Suprapubic skin (tissue), 4 donors: ENCODE data around the gene TRPM2. TPM values are rescaled to one million over a fixed set of nuclear protein-coding genes. Genes with fewer than 3 reads are reported as not detected.
"Not testable (repeated sequence)": the region's sequence is repeated elsewhere in the genome, so short reads cannot be mapped to it uniquely, and the experiment has no call there.

Source experiments
- DNase-seq, 2 donors: peaks; one replicate each; pipeline ENCODE4 v3.0.0-alpha.2; 2019; ENCODE audit warnings: low spot score in 2 of 2
- H3K27ac ChIP-seq: fragments of 200-600 bp; sonication (generic); one replicate; pipeline ENCODE4 v1.5.1; 2019
- H3K27me3 ChIP-seq: fragments of 200-600 bp; sonication (generic); one replicate; pipeline ENCODE4 v1.5.1; 2019
- H3K36me3 ChIP-seq: fragments of 200-600 bp; sonication (generic); one replicate; pipeline ENCODE4 v1.5.1; 2019
- H3K4me1 ChIP-seq: fragments of 200-600 bp; sonication (generic); one replicate; pipeline ENCODE4 v1.5.1; 2019
- H3K4me3 ChIP-seq: fragments of 200-600 bp; sonication (generic); one replicate; pipeline ENCODE4 v1.5.1; 2019; ENCODE audit warnings: mild to moderate bottlenecking
- H3K9me3 ChIP-seq: fragments of 200-600 bp; sonication (generic); one replicate; pipeline ENCODE4 v1.5.1; 2019
- CTCF ChIP-seq, 2 donors: fragments of 200-600 bp in 1 of 2; fragments of 450-650 bp in 1 of 2; sonication (generic) in 1 of 2; IDR thresholded peaks; one replicate each; pipeline ENCODE4 v1.5.1; 2016 to 2019; ENCODE audit warnings: antibody characterized with exemption in 2 of 2, mild to moderate bottlenecking in 1 of 2, moderate library complexity in 1 of 2
- EP300 ChIP-seq: sonication (generic); formaldehyde crosslinking; IDR thresholded peaks from one replicate; pipeline ENCODE4 v1.6.1; 2017; ENCODE audit warnings: antibody characterized with exemption
- POLR2A ChIP-seq, 2 donors: fragments of 450-650 bp; IDR thresholded peaks; one replicate each; pipeline ENCODE4 v1.6.1; 2017; ENCODE audit warnings: antibody characterized with exemption in 2 of 2, mild to moderate bottlenecking in 2 of 2, moderate library complexity in 2 of 2
- POLR2AphosphoS5 ChIP-seq, 3 donors: sonication (generic); formaldehyde crosslinking; IDR thresholded peaks; one replicate each; pipeline ENCODE4 v1.6.1; 2017; ENCODE audit warnings: antibody characterized with exemption in 3 of 3
- whole genome bisulfite sequencing: methylation state at CpG from one replicate; pipeline ENCODE4 v1.1.5; 2018; 5-methylcytosine and 5-hydroxymethylcytosine counted together
- total RNA-seq, 4 donors: library from RNA; depleted of rRNA; stranded (reverse); fragments of >200 nt; gene quantifications; one replicate each; pipeline ENCODE4 v1.1.0, GENCODE V29; 2016

The TRPM2 gene
- total RNA-seq, 4 donors from 2014 or later, result 2.5 to 4.2 (median 3.2) TPM

DNA sequence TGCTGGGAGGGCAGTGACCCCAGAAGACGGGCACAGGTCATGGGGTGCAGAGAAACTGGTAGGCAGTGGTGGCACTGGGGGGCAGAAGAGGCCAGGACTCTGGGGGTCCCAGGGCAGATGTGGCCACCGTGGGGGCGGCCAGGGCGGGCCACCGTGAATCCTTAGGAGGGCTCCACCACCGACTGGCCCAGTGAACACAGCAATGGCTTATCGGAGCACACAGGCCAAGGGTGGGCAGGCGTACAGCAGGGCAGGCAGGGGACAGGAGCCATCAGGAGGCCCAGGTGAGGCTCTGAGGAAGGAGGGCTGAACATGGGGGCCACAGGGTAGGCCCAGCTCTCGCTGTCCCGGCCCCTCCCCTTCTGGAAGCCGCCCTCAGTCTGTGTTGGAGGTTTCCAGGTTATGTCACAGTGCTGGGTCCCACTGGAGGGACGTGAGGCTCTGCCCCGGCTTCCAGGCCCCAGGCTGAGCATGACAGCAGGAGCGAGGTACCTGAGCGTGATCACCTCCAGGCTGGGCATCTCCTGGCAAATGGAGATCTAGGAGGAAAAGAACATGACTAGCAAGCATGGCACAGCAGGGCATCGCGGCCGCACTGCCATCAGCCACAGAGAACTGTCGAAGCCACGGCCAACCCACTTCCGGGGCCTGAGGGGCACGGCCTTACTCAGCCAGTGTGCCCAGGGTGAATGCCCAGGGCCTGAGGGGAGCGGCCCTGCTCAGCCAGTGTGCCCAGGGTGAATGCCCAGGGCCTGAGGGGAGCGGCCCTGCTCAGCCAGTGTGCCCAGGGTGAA, 18.0 kb upstream of the TRPM2 start:
- peaks cover 28% of the 10 kb centered on the region for H3K36me3 ChIP-seq
- H3K27ac ChIP-seq, result no peak overlapping the region
- no peak overlapping the region for H3K4me3 ChIP-seq
- TF ChIP-seq POLR2A (IDR thresholded peaks at IDR 0.05) (no peak), CTCF (IDR thresholded peaks at IDR 0.05) (no peak), EP300 (no peak), POLR2AphosphoS5 (IDR thresholded peaks at IDR 0.05) (no peak)
- 92% methylated on average over 14 of the region's 24 CpGs for WGBS
- no peaks in the 10 kb centered on the region for H3K9me3 ChIP-seq
- no peaks in the 10 kb centered on the region for H3K27me3 ChIP-seq
- H3K4me1 ChIP-seq, result peaks cover 14% of the 10 kb centered on the region
- no peak for DNase-seq

- Histone ChIP-seq H3K27ac (no peak overlapping the region), H3K36me3 (peaks cover 16% of the 10 kb centered on the region), H3K27me3 (no peaks in the 10 kb centered on the region), H3K4me1 (peaks cover 14% of the 10 kb centered on the region), H3K9me3 (no peaks in the 10 kb centered on the region), H3K4me3 (no peak overlapping the region)
- TF ChIP-seq EP300 (no peak), POLR2A (IDR thresholded peaks at IDR 0.05) (no peak), POLR2AphosphoS5 (IDR thresholded peaks at IDR 0.05) (no peak), CTCF (IDR thresholded peaks at IDR 0.05) (no peak)
- DNase-seq, result no peak
- WGBS, result 85% methylated on average over 3 of the region's 3 CpGs
Measured at GRCh38 chr21:44337449-44337848, 16.0 kb upstream of the TRPM2 start.

DNA sequence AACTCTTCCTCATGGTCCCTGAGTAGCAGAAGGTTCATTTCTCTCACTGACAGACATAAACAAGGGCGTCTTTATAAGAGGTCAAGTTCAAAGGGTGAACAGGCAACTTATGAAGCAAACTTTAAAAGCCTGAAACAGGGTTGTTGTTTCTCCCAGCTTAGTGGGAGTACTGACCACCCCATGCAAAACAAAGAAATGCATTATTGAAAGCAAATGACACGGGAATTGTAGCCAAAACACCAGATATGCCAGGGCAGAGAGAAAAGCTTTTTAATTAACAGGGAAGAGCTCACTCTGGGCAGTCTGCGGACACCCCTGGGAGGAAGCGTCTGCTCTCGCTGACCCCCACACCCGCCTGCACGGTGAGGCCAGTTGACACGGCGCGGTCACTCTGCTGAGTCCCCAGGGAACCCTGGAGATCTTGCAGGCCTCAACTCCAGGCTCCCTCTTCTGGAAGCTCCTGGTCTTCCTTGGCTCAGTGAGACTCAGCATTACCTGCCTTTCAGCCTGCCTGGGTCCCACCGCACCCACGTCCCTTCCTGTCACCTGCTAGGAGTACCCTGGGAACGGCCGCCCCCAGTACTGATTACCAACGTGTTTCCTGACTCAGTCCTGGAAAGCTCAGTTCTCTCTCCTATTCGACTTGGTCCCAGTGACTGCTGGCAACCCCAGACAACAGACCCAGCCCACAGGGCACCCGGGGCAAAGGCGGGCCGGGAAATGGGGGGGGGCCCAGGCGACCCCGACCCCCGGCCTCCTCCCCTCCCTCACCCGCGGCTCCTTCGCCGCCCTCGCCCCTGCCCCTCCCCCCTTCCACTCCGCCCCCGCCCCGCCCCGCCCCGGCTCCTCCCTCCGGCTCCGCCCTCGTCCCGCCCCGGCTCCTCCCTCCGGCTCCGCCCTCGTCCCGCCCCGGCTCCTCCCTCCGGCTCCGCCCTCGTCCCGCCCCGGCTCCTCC, 15.2 kb upstream of the TRPM2 start:
- no peaks in the 10 kb centered on the region for H3K27me3 ChIP-seq
- peak overlapping the region; percentile 87 for H3K4me3 ChIP-seq
- no peaks in the 10 kb centered on the region for H3K9me3 ChIP-seq
- H3K4me1 ChIP-seq, result peaks cover 14% of the 10 kb centered on the region
- TF ChIP-seq POLR2AphosphoS5 (IDR thresholded peaks at IDR 0.05), result no peak
- no peak for TF ChIP-seq EP300
- TF ChIP-seq CTCF (IDR thresholded peaks at IDR 0.05), result no peak
- TF ChIP-seq POLR2A (IDR thresholded peaks at IDR 0.05), result no peak
- peak in 1 of 2 donors; percentile 90 for DNase-seq
- WGBS, result 16% methylated on average over 17 of the region's 47 CpGs
- H3K36me3 ChIP-seq, result peaks cover 16% of the 10 kb centered on the region
- peak overlapping the region; percentile 80 for H3K27ac ChIP-seq

DNA sequence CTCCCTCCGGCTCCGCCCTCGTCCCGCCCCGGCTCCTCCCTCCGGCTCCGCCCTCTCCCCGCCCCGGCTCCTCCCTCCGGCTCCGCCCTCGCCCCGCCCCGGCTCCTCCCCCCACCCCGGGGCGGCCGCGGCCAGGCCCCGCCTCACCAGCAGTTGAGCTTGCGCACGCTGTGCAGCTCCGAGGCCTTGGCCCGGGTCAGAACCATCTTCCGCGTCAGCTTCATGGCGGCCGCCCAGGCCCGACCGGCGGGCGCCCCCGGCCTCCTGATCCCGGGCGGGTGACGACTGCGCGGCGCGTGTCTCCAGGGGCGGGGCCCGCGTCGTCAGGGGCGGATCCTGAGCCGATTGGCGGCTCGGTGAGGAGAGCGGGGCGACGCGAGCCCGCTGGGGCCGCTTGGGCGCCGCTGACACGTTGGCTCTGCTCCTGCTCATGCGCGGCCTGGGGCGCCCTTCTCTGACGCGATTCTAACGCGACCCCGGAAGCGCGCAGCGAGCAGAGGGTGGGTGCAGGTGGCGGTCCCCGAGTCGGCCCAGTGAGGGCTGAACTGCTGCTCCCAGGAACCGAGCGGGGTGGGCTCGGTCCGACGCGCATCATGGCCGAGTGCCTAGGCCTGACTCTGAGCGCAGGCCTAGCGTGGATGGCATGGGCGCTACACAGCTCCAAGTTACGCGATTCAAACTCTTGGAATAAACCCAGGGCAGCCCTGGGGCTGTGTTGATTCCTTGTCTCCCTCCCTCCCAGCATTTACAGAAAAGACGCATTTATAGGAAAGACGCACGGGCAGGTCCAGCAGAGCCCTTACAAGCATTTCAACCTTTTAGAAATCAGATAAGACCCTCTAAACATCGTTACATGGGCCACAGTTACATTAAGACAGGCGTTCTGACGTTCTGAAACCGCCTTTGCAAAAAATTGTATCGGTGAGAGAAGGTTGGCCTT, 14.2 kb upstream of the TRPM2 start, which contains the start of gene CFAP410:
Gene CFAP410 (minus strand): TSS at position 420 of the 940 bp plus-strand sequence. CDS start 196 bp downstream, at position 224.
- Histone ChIP-seq H3K4me1 (peaks cover 14% of the 10 kb centered on the region), H3K27ac (peak within 1 kb of the TSS; percentile 96), H3K36me3 (peaks cover 16% of the 10 kb centered on the region), H3K4me3 (peak within 1 kb of the TSS; percentile 87), H3K9me3 (no peaks in the 10 kb centered on the region), H3K27me3 (no peaks in the 10 kb centered on the region)
- WGBS, result 8% methylated on average over 5 of the region's 90 CpGs
- no peak for TF ChIP-seq CTCF (IDR thresholded peaks at IDR 0.05)
- no peak for TF ChIP-seq EP300
- peak; percentile 86 to 99 (median 98) for TF ChIP-seq POLR2AphosphoS5 (IDR thresholded peaks at IDR 0.05)
- peak; percentile 85 to 90 for TF ChIP-seq POLR2A (IDR thresholded peaks at IDR 0.05)
- DNase-seq, result peak; percentile 95 to 96

- H3K27ac ChIP-seq, H3K27me3 ChIP-seq, H3K9me3 ChIP-seq, H3K36me3 ChIP-seq, DNase-seq, H3K4me3 ChIP-seq: not testable (repeated sequence)
- 86% methylated on average over 12 of the region's 12 CpGs for whole genome bisulfite sequencing
- peaks cover 14% of the 10 kb centered on the region for H3K4me1 ChIP-seq
Measured at GRCh38 chr21:44341726-44342458, 11.5 kb upstream of the TRPM2 start.

DNA sequence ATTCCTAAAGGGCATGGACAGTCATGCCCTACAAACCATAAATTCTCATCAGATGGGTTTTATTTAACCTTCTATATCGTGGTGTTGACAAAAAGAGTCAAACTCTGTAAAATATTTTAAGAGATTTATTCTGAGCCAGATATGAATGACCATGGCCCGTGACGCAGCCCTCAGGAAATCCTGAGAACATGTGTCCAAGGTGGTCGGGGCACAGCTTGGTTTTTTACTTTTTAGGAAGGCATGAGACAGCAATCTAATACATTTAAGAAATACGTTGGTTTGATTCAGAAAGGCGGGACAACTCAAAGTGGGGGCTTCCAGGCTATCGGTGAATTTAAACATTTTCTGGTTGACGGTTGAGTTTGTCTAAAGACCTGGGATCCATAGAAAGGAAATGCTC, 10.4 kb upstream of the TRPM2 start:
- not testable (repeated sequence) for H3K4me3 ChIP-seq, H3K36me3 ChIP-seq, H3K27ac ChIP-seq, H3K9me3 ChIP-seq, H3K27me3 ChIP-seq, DNase-seq
- H3K4me1 ChIP-seq, result peaks cover 11% of the 10 kb centered on the region
- WGBS, result 80% methylated on average over 8 of the region's 8 CpGs
